Brain pericyte (primary cell): ENCODE measurements around the gene PREX1.
"Not testable (repeated sequence)": the region's sequence is repeated elsewhere in the genome, so short reads cannot be mapped to it uniquely, and the experiment has no call there.

ENCODE experiments used
- DNase-seq: peaks from one replicate; pipeline ENCODE4 v3.0.0-alpha.2; 2012; ENCODE audit warnings: low read depth, low spot score

PREX1 gene

DNA sequence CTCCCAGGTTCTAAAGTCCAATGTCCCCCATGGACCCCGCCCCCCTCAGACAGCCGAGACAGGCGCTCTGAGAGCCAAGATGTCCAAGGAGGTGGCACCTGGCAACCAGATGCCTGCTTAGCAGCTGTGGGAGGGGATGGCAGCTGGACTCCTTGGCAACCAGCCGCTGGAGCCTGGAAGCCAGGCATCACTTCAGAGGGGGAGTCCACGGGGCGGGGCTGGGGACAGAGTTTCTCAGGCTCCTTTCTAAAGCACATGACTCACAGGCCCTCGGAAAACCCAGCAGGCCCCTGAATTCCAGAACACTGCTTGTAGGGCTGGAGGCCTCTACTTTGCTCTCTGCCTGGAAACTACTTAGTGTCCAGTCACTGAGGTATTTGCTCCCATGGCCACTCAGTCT lies 51.5 kb downstream of the PREX1 start:
- no peak for DNase-seq

DNA sequence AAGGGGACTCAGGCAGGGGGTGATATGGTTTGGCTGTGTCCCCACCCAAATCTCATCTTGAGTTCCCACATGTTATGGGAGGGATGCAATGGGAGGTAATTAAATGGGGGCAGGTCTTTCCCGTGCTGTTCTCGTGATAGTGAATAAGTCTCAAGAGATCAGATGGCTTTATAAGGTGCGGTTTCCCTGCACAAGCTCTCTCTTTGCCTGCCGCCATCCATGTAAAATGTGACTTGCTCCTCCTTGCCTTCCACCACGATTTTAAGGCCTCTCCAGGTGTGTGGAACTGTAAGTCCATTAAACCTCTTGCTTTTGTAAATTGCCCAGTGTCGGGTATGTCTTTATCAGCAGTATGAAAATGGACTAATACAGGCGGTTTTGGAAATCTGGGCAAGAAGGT lies 52.3 kb downstream of the PREX1 start:
- not testable (repeated sequence) for DNase-seq

DNA sequence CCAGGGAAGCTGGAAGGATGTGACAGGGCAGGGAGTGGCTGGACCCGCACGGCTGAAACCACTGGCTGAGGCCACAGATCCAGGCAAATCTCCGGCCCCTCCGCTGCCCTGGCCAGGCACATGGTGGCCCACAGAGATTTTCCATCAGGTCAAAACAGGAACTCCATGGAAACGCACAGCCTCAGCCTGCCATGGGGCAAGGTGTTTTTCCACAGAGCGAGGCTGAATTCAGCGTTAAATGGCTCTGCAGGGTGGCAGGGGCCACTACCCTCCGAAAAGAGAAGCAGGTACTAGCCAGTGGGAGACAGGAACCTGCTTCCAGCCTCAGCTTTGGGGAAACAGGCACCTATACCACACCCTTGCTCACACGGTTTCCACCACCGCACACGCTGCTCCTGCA lies 53.1 kb downstream of the PREX1 start:
- no peak for DNase-seq

DNA sequence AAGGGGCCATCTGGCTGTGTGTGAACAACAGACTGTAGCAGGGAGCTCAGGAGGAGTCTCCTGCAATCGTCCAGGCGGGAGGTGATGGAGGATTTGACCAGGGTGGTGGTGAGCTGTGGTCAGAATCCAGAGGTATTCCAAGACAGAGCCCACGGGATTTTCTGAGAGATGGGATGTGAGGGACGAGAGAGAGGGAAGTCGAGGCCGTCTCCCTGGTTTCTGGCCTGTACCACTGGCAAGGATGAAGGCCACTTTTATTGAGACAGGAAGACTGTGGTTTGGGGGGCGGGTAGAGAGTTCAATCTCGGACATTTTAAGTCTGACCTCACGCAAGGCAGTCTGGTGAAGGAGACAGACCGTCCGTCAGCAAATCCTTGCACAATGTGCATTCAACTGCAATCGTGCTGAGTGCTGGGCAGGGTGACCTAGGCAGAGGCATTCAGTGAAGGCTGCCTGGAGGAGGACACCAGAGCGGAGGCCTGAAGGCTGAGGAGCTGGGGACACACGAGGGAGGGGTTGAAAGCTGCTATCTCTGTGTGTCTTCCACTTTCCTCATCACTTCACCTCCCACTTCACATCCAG lies 53.9 kb downstream of the PREX1 start:
- DNase-seq, result no peak

DNA sequence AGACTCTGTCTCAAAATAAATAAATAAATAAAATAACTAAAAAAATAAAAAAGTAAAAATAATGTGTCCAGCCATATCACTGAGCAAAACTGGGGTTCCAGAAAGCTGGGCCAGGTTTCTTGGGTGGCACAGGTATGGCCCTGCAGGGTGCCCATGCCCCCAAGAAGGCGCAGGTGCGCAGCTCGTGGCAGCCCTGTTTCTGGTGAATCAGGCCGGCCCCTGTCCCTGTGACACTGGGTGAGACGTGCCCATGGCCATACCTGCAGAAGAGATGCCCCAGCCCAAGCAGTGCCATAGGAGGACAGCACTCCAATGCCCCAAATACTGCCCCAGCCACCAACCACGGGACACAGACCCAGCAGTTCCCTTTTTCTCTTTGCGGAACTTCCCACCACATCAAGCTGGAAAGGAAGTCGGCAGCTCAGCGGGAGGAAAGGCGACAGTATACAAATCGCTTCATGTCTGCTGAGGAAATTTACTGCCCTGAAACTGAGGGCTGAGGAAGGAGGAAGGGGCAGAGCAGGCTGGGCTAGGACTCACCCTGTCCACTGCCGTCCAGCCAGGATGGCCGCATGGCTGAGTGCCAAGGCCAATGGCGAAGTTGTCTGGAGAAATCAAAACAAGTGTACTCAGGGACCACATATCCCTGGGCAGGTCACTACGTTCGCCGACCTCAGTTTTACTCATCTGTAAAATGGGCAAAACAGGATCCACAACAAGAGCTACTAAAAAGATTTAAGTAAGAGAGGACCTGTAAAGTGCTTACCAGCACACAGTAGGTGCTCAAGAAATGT lies 55.4 kb downstream of the PREX1 start:
- no peak for DNase-seq

DNA sequence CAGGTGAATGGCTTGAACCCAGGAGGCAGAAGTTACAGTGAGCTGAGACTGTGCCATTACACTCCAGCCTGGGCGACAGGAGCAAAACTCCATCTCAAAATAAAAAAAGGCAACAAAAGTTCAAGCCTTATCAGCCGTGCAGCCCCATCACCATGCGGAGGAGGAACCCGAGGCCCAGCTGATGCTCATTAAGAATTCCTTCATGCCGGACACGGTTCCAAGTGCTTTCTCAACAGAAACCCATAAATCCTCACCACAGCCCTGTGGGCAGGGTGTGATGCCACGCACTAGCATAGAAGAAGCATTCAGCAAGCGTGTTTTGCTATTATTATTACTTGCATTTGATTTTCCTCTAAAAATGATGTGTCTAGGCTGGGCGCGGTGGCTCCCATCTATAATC lies 56.3 kb downstream of the PREX1 start:
- DNase-seq, result no peak

DNA sequence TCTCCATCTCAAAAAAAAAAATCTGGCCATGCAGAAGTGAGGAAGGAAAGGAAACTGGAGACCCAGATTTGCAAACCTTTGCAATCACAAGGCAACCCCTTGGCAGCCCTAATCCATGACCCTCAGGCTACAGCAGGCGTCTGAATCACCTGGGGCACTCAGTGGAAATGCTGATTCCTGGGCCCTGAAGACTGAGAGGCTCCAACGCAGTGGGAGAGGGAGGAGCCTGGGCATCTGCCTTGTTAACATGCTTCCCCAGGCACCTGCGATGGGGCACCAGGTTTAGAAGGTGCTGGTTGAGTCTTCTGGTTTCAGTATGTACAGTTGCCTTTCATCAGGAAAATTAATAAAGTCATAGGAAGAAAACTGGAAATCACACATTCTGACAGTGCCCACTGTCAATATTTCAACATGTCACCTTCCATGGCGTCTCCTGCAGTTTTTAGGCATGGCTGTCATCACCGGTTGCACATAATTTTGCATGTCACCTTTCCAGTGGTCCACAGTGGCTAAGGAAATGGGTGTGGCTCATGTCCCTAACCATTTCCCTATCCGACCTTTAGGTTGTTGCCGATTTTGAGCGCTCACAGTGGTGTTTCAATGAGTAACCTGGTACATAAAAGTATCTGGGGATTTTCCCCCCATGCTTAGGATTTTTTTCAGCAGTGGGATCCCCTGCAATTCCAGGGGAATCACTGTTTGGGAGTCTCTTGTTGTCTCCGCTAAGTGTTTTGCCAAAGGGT lies 56.9 kb downstream of the PREX1 start:
- no peak for DNase-seq

DNA sequence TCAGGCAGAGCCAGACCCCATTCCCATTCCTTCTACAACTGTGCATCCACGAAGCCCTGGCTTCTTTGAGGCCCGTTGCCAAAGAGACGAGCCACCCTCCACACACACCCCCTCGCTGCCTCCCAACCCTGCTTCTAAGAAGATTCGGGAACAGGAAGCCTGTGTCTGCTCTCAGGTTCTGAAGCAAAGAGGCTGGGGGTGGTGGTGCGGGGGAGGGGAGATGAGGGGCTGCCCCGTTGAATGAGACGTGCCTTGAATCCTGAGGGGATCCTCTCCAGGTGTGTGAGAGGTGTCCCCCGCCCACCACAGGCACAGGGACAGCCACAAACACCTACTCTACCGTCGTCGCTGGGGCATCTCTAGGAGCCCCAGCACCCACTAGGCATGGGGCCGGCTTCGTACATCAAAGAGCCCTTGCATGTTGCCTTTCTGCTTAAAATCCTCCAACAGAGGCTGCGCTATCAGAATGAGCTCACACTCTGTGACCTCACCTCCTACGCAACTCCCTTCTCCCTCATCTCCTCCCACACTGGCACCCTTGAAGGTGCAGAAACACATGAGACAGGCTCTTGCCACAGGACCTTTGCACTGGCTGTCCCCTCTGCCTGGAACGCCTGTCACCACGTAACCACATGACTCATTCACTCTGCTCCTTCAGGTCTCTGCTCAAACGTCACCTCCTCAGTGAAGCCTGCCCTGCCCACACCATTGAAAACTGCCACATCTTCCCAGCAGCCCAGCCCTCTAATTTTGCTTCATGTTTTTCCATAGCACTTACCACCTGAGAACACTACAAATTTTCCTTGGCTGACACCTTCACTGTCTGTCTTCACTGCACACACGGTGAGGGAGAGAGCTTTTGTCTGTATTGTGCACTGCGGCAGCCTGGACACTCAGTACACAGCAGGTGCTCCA lies 58.5 kb downstream of the PREX1 start:
- DNase-seq, result no peak

DNA sequence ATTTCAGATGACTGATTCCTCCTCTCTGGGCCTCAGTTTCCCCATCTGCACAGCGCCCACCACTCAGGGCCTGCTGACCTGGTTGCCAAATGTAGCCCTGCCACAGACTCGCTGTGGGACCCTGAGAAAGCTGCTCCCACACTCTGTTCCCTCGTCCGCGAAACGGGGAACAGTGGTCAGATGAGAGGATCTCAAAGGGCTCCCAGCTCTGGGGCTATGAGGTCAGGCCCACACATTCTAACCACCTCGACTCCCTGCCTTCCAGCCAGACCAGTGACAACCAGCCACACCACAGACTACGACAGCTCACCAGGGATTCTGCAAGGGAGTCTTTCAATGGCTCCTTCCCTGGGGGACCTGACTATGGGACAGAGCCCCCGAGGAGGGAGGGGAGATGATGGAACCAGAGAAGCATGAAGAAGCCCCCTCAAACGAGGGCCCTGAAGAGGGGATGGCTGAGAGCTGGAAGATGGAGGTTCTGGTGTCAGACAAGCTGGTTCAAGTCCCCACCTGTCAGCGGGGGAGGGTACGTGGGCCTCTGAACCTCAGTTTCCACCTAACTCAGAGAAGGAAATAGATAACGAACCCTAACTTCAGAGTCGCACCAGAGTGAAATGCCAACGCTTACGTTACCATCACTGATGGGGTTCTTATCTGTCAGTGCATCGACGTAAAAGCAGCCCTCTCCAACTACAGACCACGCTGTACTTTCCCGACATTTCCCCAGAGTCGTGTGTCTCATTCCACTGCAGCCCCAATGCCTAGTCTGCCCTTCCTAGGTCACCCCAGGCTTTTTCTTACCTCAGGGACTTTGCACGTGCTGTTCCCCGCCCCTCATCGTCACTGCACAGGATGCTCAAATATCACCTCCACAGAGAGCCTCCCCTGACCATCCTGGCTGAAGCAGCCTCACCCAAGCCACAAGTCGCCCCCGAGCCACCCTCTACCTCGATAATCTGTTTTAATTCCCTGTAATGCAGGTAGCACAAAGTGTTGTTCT lies 60.5 kb downstream of the PREX1 start:
- DNase-seq, result no peak

DNA sequence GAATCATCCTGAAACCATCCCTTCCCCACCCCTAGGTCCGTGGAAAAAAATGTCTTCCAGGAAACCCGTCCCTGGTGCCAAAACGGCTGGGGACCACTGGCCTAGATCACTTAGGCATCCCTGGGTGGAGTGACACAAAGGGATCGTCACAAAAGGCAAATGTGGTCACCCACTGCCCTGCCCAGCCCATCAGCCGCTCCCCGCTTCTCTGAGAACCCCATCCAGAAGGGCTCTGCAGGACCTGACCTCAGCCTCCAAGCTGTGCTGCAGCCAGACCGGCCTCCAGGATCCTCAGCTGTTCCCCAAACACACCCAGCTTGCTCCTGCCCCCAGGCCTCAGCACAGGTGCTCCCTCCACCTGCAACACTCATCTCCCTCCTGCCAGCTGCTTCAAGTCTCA lies 61.6 kb downstream of the PREX1 start:
- DNase-seq, result no peak

DNA sequence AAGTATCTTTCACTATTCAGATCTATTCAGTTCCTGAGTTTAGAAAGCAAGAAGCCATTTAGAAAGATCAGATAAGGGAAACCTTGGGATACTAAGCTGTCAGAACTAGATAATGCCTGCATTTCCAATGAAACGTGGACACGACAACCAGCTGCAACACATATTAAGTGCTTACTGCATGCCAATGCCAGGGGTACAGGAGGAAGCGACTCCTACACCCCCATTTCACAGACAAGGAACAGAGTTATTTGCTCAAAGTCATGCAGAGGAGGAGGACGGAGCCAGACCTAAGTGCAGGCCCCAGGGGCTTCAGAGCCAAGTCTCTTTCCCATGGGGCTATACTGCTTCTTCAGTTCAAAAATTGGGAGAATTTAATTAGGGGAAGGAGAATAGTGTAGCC lies 62.4 kb downstream of the PREX1 start:
- DNase-seq, result no peak

DNA sequence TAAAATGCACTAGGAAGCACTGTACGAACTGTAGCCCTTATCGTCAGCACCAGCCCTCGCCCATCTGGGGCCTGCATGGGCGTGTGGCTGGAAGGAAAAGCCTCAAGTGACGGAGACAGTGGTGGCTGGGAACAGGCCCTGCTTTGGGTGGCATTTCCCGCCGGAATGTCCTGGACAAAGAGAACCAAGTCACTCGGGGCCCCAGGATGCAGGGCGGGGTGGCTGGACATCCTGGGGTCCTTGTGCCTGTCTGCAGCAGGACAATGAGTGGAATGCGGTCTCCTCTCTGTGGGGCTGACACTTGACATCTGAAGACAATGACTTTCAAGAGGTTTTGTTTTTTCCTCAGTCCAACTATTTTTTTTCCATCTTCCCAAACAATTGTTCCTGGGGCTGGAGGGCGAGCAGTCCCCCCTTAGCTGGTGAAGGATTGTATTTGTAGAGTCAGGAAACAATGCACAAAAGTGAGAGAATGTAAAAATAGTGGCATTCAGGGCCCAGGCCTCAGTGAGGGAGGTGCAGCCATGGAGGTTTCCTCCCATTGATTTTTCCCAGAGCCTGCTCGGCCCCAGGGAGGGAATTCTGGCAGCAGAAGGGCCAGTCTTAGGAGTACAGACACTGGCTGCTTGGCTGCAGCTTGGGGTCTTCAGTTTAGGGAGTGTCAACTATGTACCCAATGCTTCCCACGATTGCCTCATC lies 64.4 kb downstream of the PREX1 start:
- no peak for DNase-seq

DNA sequence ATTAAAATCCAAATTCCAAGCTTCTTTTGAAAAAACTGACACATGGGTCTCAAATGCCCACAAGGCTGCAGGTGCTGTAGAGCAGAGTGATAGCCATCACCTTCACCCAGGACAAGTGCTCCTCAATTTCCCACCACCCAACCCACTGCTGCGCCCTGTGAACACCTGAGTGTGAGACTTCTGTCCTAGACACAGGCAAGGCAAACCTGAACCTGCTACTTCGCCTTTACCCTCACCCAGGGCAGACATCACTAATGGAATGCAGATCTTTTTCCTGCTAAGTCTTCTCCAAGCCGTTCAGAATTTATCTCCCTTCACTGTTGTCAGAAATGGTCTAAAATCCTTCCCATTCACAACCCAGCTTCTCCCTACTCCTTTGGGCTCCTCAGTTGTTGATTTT lies 65.9 kb downstream of the PREX1 start:
- DNase-seq, result no peak

DNA sequence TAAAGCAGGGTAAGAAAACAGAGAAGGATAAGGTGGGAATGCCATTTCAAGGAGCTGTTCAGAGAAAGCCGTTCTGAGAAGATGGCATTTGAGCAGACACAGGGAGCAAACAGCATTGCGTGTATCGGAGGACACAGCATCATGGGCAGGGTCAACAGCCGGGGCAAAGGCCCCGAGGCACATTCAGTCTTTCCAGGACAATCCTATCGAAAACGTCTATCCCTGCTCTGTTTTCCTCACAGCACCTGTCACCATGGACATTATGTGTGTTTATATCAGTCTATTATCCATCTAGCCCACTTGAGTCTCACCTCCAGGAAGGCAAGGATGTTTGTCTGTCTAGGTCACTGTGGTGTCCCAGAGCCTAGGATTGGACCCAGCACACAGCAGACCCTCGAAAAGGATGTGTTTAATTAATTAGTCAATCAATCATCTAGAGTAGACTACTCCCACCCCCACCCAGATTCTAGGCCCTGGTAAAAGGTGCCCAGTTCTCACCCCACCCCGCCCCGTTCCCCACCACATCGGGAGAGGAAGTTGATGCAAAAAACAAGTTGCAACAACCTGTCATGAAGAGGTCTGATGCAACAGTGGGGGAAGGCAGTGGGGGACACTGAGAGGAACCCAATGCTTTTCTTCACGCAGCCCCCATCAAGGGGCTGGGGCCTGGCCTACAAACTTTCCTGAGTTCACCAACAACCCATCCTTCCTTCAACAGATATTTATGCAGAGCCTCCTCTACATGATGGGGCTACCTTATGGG lies 66.6 kb downstream of the PREX1 start:
- DNase-seq, result no peak

DNA sequence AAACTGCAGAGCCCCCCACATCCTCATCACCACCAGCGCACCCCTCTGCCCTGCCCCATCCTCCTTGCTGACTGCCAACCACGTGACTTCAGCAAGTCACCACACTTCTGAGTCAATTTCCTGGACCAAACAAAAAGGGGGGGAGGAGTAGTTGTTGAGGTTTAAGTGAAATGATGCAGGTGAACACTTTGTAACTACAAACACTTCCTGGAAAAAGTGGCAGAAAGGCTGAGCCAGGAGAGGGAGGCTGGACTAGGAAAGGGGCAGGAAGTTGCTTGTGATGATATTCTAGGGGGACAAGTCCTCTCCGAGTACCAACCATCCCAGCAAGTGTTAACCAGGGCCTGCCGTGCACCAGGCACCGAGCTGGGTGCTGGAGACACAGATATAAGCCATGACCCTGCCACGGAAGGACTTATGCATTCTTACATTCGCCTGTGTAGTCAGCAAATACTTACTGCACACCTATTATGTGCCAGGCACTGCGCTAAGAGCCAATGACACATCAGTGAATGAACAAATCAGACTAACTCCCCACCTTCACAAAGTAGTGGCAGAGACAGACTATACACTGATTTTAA lies 67.3 kb downstream of the PREX1 start:
- no peak for DNase-seq

DNA sequence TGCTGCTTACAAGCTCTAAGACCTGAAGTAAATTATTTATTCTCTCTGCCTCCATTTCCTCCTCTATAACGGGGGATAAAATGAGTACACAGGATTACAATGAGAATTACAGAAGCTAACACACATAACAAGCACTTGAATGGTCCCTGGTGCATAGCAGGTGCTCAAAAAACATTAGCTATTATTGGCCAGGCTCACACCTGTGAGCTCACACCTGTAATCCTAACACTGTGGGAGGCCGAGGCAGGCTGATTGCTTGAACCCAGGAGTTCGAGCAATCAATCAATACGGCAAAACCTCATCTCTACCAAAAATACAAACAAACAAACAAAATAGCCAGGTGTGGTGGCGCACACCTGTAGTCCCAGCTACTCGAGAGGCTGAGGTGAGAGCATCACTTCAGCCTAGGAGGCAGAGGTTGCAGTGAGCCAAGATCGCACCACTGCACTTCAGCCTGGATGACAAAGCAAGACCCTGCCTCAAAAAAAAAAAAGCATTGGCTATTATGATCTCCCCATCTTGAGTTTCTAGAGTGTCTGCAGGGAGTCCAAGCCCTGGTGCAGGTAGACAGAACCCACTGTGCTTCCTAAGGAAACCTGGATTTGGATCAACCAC lies 68.1 kb downstream of the PREX1 start:
- no peak for DNase-seq

DNA sequence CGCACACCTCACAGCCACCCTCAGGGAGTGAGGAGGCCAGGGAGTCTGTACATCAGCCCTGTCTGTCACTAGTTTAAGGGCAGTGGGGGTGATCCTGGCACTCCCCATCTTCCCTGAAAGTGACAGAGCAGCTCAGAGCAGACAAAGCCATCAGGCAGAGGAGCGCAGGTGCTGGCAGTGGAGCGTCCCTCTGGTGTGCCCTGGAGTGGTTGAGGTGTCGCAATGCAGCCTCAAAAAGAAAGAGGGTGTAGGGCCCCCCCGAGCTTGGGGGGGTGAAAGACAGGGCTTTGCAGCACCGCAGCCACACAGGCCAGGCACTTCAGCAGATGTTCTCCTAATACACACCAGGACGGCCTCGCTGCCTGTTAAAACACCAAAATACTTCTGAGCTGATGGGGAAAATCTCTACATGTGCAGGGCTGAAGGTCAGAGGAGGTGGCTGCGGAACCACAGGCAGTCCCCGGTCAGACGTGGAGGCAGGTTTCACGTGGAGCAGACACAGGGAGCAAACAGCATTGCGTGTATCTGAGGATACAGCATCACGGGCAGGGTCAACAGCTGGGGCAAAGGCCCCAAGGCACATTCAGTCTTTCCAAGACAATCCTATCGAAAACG lies 69.5 kb downstream of the PREX1 start:
- DNase-seq, result no peak

DNA sequence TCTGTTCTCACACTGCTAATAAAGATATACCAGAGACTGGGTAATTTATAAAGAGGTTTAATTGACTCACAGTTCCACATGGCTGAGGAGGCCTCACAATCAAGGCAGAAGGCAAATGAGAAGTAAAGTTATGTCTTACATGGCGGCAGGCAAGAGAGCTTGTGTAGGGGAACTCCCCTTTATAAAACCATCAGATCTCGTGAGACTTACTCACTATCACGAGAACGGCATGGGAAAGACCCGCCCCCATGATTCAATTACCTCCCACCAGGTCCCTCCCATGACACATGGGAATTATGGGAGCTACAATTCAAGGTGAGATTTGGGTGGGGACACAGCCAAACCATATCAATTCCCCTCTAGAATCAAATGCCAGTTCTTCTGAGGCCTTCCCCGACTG lies 71.0 kb downstream of the PREX1 start:
- DNase-seq, result not testable (repeated sequence)
